GM12872 (cell line): Measurements from ENCODE around the gene C10orf62.

Experiments
- CTCF ChIP-seq: IDR thresholded peaks from 3 replicates; pipeline ENCODE4 v1.5.1; 2011; ENCODE audit warnings: low read depth, mild to moderate bottlenecking, low read length, moderate library complexity; ENCODE audit not compliant: insufficient read depth

C10orf62 gene

GRCh38 chr10:97573021-97573420 lies 16.5 kb upstream of the C10orf62 start:
- no peak for TF ChIP-seq CTCF

DNA sequence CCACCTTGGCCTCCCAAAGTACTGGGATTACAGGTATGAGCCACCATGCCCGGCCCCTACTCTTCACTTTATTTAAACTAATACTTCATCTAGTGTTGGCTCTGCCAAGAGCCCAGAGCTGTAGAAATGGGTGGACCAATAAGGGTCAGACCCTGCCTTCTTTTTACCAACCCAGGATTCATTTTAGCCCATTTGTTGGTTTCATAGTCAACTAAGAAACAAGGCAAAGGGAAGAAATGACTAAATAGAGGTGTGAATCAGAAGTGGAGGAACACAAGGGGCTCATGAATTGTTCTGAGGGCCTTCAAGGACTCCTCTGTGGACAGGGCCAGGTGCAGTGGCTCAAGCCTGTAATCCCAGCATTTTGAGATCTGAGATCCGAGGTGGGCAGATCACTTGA lies 15.8 kb upstream of the C10orf62 start:
- no peak for TF ChIP-seq CTCF

GRCh38 chr10:97574374-97575126 lies 15.0 kb upstream of the C10orf62 start:
- TF ChIP-seq CTCF = no peak

GRCh38 chr10:97575127-97575668 lies 14.3 kb upstream of the C10orf62 start:
- no peak for TF ChIP-seq CTCF

DNA sequence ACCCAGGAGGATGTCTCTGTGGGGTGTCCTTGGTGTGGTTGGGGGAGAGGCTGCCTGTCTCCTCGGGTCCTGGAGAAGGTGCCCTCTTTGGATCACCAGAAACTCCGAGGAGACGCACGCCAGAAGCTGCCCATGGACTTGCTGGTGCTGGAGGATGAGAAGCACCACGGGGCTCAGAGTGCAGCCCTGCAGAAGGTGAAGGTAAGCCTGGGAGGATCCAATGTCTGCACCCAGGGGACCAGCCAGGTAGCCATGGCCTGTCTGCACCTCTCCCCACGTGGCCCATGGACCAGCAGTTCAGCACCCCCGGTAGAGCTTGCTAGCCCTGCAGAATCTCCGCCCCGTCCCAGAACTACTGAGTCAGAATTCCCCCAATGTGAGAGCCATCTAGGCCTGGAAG lies 11.8 kb upstream of the C10orf62 start:
- no peak for TF ChIP-seq CTCF

GRCh38 chr10:97578171-97578844 lies 11.2 kb upstream of the C10orf62 start:
- no peak for TF ChIP-seq CTCF

DNA sequence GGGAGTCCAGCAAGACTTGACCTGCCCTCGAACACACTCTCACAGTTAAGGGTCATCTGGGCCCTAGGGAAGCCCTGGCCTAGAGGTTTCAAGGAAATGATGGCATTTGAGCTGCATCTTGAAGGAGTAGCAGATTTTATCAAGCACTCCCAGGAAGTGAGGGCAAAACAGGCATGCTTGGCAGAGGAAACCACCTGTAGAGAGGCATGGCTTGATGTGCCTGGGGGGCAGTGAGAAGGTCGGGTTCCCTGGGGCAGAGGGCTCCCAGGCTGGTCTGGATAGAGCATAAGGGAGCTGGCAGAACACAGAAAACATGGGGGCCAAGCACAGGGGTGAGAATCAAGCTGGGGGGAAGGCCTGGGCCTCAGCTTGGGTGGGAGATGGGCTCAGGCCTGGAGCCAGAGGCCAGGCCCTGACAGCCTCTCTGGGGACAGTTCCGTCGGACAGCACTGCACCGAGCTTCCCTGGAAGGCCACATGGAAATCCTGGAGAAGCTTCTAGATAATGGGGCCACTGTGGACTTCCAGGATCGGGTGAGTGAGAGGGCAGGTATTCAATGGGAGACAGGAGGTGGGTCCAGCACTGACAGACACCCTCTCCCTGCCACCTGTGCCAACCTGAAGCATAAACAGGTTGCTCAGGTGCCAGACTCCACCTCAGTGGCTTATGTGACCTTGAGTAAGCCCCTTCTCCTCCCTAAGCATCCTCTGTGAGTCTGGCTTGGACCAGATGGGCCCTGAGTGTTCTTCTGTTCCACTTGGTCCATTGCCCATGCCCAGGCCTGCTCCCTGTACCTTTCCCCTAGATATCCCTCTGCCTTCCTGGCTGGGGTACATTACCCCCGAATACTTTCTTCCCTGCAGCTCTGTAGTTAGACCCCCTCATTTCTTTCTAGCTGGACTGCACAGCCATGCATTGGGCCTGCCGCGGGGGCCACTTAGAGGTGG lies 8.8 kb upstream of the C10orf62 start:
- no peak for TF ChIP-seq CTCF
